HFF-Myc (cell line): ENCODE results near the gene TENM4.

Experiments
- DNase-seq: peaks from one replicate; pipeline ENCODE4 v3.0.0-alpha.2; 2011; ENCODE audit warnings: low read depth; ENCODE audit errors: extremely low read depth
- H3K4me3 ChIP-seq: replicated peaks from 2 replicates; pipeline ENCODE4 v1.5.1; 2011; ENCODE audit warnings: low read depth, mild to moderate bottlenecking, control low read depth, low read length
- CTCF ChIP-seq: IDR thresholded peaks from 2 replicates; pipeline ENCODE4 v1.5.1; 2012; ENCODE audit warnings: mild to moderate bottlenecking, low read depth, low read length, control low read depth; ENCODE audit errors: missing control alignments

TENM4 gene

DNA sequence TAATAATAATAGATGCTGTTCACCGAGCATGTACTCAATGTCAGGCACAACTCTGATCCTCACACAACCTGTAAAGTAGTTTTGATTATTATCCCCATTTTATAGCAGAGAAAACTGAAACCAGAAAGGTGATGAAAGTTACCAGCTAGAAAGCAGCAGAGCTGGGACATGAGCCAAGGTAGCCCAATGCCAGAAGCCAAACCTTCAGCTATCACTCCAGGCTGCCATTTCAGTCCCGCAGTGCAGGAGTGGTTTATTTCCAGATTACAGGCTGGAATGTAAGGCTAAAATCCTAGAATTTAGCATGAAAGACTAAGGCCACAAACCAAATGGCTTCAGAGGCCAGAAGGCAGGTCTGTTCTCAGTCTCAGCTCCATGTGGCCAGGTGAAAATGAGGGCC, 108.8 kb downstream of the TENM4 start:
- H3K4me3 ChIP-seq = no peak overlapping the region
- no peak for TF ChIP-seq CTCF
- DNase-seq = no peak

GRCh38 chr11:79331203-79331901, 109.5 kb downstream of the TENM4 start:
- no peak overlapping the region for H3K4me3 ChIP-seq
- TF ChIP-seq CTCF = no peak
- DNase-seq = no peak

DNA sequence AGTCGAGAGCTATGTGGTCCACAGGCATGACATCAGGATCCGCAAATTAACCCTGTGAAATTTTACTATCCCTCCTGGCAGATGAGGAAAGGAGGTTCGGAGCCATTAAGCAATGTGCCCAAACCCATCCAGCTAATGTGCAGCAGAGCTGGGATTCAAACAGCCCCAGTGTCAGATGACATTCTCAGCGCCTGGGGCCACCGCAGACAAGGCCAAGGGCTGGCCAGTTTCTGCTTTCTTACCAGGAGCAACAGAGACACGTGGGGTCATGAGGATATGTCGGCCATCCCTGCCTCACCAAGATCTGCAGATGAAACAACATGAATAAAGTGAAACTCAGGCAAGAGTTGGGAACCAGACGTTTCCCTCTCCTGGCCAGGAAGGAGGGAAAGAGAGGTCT, 110.2 kb downstream of the TENM4 start:
- no peak for TF ChIP-seq CTCF
- no peak for DNase-seq
- H3K4me3 ChIP-seq = no peak overlapping the region

- no peak overlapping the region for H3K4me3 ChIP-seq
- DNase-seq = no peak
- no peak for TF ChIP-seq CTCF
Observed at GRCh38 chr11:79329561-79329960, 111.3 kb downstream of the TENM4 start.

GRCh38 chr11:79328402-79328801, 112.4 kb downstream of the TENM4 start:
- no peak for DNase-seq
- no peak overlapping the region for H3K4me3 ChIP-seq
- TF ChIP-seq CTCF = no peak

DNA sequence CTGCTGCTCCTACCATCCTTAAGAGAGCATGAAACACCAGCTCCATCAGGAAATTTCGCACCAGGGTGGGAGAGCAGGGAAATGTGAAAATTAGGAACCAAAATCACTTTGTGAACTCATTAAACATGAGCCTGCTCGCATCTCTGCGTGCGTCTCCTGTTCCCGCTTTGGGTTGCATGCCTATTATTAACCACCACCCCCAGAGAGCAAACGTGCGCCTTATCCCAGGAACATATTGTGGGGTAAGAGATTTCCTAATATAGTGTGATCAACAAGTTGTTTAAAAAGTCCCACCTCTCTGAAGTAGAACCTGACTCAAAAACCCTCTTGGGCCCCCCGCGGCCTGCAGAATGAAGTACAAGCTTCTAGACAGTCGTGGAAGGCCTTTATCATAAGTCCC, 115.0 kb downstream of the TENM4 start:
- no peak for DNase-seq
- H3K4me3 ChIP-seq = no peak overlapping the region
- TF ChIP-seq CTCF = no peak

DNA sequence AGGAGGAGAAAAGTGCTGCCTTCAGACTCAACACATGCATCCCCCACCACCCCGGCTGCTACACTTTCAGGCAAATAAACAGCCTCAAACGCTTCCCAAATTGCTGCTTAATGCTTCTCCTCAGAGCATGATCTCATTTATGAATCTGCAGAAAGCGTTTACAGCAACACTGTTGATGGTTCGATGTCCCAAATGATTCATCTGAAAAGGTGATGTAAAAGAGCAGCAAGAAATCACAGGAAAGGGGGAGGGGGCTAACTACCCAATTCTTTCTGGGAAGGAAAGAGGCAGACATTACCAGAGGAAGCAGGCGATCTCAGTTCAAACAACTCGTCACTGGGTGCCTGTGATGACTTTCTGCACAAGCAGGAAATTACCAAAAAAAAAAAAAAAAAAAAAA, 119.6 kb downstream of the TENM4 start:
- no peak overlapping the region for H3K4me3 ChIP-seq
- no peak for TF ChIP-seq CTCF
- DNase-seq = no peak
